RPMI8226 (cell line): ENCODE data around the gene HS6ST2.
"Not testable (repeated sequence)": the region's sequence is repeated elsewhere in the genome, so short reads cannot be mapped to it uniquely, and the experiment has no call there.

Experiments used
- DNase-seq: peaks from one replicate; pipeline ENCODE4 v3.0.0-alpha.2; 2015

The HS6ST2 gene

DNA sequence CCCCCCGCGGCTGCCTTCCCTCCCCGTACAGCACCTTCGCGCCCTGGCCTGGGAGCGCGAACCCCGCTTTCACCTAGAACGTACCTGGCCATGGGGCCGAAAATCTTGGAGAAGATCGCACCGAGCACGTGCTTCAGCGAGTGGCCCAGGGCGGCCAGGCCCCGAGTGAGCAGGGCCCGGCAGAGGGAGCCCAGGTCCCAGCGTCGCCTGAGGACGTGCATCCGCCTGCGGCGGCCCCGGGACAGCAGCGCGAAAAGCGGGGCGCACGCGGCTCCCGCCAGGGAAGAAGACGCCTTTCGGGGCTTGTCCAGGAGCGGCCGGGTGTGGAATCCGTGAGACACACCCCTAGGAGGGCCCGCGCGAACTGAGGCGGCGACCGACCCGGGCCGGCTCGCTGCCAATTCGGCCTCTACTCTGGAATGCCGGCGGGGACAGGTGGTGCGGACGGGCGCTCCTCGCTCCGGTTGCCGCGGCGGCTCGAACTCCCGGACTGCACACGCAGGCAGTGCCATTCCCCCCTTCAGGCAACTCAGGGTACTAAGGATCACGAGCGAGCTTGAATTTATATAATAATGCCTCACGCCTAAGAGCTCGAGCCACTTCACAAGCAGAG, at the start of gene HS6ST2:
Gene HS6ST2 (minus strand): TSS at position 539 of the 613 bp plus-strand sequence.
- no peak for DNase-seq

DNA sequence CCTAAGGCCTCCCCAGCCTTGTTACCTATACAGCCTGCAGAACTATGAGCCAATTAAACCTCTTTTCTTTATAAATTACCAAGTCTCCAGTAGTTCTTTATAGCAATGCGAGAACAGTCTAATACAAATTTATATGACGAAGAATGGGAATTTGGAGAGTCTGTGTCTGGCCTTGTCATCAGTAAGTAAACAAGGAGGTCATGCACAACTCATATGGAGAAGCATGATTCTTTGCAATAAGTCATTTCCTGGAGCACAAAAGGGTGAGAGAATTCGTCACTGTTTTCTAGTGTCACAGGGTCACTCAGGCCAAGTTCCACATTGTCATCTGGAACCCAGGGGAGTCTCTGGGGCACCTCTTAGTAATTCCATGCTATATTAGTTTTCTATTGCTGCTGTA, 49.0 kb upstream of the HS6ST2 start:
- no peak for DNase-seq

DNA sequence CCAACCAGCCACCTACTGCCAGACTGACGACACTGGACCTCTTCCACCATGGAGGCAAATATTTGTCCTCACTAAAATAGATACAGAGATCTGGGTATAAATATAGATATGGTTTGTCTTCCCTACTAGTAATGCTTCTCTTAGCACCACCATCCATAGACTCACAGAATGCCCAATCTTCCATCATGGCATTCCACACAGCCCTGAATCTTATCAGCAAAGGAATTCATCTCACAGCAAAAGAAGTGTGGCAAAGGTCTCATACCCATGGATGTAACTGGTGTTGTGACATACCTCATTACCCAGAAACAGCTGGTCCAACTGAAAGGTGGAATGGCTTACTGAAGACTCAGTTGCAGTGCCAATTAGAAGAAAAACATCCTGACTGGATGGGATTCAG, 47.2 kb upstream of the HS6ST2 start:
- DNase-seq: no peak

DNA sequence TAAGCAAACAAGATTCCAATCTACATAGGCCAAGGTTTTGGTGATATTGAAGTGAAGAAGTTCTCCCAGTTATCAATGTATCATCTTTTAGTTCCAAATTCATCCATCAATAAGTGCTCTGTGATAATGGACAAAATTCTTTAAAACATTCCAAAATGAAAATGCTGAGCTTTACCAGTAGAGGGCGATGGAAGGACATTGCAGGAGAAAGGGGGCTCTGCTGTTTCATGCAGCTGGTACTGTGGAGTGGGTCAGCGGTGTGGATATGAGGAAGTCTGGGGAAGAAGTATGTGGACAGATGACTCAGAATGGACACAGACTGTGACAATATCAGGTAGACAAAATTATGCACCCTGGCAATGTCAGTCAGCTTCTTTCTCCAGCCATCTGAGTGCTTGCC, 46.6 kb upstream of the HS6ST2 start:
- peak; percentile 7 for DNase-seq

DNA sequence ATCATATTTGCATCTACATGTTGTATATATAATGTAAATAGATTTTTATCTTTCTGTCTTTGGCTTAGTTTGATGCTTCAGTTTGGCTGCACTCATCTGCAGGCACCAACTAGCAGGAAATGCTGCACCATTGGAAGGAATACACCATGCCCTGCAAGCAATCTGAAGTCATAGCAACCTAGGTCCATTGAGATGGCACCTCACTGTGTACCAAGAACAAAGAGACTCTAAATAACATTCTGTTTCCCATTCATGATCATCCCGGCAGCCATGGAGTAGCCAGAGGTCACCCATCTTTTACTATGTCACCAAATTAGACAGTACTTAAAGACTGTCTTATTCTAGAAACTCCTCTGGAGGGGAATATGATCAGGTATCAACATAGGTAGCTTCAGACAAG, 40.8 kb upstream of the HS6ST2 start:
- DNase-seq: no peak

DNA sequence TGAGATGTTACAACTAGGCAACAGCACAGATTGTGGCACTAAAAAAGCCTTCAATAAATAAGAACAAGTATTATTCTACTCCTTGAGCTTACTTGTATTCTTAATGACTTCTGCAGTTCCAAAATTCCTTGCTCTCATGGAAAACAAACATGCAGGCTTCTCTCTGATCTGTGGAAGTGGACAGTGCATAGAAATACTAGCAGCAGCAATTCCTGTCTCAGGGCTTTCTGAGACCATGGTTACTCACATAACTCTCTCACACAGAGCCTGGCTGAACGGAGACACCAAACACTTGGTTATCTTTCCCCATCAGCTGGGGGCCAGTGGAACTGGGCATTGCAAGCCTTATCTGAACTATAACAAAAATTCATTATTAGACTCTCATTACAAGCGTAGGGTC, 32.4 kb upstream of the HS6ST2 start:
- DNase-seq: no peak

DNA sequence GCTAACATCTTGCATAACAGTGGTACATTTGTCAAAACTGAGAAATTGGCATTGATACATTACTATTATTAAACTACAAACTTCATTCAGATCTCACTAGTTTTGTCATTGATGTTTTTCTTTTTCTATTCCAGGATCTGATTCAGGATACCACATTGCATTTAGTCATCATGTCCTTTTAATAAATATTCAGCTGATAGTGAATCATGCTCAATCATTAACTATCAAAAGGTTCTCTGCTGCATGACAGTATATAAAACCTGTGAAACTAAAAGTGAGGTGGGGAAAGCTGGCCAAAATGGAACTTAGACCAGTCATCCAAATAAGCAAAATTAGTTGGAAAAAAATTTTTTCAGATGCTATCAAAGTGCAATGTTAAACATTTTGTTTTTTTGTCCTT, 28.1 kb upstream of the HS6ST2 start:
- no peak for DNase-seq

DNA sequence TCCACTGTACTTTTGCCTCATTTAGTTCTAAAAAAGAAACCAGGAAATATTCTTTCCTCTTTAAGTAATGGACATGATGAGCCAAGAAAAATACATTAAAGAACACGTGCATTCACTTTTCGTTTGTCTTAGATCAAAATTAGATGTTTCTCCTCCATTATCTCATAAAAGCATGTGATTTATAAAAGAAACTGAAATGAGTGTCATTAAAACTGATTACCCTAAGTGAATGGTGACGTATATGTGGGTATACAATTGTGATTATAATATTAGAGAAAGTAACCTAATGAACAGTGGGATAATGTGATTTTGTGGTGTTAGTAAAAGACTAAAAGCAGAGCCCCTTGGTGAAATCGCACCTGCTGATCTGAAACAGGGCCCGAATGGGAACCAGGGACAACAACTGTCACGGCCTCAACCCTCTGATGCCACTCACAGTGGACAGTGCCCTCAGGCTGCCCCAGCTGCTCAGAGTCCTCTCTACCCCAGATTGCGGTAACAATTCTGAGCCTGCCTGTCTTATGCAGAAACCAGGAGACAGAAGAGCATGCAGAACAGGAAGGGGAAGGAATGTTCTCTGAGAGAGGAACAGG, 25.7 kb upstream of the HS6ST2 start:
- no peak for DNase-seq

DNA sequence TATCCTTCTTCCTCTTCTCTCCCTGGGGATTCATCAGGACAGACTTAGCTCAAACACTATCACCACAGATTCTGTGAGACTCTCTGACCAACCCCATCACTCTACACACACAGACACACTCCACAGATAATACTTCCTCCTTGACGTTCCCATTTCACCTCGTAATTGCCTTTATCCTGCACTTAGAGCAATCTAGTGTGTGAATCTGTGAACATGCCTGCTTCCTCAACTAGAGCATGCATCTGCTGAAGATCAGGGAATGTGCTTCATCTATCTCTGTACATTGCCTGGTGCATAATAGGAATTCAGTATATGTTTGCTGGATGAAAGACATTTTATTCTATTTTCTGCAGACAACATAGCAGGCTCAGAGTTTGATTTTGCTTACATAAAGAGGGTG, 25.1 kb upstream of the HS6ST2 start:
- DNase-seq: no peak

DNA sequence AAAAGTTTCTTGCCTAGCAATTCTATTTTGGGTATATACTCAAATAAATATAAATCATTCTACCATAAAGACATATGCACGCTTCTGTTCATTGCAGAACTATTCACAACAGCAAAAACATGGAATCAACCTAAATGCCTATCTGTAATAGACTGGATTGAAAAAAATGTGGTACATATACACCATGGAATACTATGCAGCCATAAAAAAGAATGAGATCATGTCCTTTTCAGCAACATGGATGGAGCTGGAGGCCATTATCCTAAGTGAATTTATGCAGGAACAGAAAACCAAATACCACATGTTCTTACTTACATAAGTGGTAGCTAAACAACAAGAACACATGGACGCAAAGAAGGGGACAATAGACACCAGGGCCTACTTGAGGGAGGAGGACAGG, 21.6 kb upstream of the HS6ST2 start:
- DNase-seq: not testable (repeated sequence)

DNA sequence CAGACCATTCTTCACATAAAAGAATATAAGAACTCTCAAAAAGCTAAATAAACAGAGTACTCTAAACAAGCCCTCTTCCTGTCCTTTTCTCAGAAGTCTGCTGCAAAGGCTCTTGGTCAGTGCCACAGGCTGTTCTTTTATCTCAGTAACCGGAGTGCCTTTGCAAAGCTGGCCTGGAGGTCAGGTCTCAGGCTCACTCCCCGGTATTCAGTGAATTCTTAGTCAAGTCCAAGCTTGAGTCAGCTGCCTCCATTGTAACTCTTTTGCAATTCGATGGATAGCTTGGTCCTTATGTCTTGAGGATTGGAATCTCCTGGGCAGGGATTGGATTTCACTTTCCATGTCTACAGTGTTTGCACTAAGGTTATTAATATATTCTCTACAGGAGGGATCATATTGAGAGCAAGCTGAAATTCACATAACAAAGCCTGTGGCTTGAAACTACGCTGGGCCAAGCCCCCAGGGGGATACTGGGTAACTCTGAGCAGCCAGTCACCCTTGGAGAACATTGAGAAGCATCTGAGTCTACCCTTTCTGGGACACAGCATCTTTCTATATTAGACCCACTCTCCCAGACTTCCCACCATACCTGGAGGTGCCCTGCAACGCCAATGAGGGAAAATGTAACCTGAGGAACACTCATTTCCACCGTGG, 10.0 kb upstream of the HS6ST2 start:
- no peak for DNase-seq

DNA sequence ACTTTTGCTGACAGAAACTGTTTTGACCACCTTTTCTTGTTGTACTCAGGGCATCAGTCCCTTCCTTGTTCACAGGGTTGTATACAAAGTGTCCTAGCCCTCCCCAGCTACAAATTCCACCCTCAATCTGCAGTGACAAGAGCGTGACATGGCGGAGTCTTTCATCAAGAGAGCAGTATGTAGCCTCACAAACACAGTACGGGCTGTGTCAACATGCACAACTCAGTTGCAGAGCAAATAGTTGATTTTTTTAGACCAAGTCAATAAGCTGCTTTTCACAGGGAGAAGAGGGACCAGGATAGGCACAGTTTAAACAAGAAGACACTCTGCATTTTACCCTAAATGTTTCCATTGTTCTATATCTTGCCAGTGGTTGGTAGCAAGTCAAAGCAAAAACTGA, 8.6 kb upstream of the HS6ST2 start:
- DNase-seq: no peak

DNA sequence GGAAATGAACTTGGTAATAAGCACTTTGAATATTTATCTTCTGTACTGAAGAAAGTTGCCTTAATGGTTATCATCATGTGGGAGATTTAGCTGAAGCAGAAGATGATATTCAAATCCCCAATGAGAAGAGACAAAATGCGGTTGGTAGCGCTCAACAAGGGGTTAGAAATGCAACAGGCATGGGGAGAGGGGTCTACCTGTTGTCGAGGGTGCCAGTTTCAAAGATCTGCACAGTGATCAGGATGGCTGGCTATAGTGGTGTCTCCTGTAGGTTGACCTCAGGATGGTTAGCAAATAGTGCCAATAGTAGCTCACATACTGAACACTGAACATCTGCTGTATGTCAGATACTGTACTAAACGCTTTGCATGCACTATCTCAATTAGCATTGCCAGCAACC, 7.0 kb upstream of the HS6ST2 start:
- DNase-seq: no peak

DNA sequence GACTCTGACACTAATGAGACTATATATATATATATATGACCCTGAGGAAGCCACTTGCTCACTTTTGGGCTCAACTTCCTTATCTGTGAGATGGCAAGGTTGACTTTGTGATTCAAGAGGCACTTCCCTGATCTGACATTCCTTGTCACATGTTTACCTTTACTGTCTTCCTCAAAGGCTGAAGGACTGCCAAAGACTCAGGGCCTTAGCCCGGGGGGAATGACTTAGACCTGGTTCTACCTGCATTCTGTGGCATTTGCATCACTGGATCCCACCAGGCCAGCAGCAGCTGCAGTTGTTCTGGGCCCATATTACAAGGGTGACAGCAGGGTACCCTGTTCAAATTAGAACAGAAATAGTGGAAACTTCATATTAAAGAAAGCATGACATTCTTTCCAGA, 3.1 kb upstream of the HS6ST2 start:
- DNase-seq: no peak

DNA sequence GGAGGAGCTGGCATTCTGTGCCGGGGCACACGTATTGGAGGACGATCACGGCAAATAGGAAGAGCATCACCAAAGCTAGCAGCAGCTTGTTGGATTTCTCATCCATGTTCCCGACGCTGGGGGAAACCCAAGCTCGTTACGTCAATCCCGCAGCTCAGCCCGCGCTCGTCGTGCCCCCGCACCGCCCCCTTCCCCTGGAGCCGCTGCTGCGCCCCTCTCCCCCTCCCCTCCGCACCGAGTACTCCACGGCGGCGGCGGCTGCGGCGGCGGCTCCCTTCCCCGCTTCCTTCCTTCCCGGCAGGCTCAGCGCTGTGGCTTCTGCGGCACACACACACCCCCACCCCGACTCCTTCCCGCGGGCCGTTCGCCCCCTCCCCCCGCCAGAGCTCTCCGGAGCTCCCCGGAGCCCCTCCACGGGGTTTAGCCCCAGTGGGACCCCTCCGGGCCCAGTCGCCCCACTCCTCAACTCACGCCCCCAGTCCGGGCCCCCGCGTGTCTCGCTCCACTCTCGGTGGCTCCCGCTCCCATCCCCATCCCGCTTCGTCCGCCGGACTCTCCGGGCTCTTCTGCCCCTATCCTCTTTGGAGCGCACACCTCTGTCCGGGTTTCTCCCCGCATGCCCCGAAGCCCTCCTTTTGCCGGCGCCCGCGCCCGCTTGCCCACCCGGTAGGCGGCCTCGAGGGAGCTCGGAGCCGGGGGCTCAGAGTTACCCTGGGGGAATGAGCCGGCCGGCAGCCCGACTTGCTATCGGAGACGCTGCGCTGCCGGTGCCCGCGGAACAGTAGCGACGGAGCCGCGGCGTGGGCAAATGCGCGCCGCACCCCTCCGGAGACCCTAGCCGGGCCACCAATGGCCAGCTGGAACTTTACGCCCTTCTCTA, 978 bp downstream of the HS6ST2 start:
- no peak for DNase-seq

DNA sequence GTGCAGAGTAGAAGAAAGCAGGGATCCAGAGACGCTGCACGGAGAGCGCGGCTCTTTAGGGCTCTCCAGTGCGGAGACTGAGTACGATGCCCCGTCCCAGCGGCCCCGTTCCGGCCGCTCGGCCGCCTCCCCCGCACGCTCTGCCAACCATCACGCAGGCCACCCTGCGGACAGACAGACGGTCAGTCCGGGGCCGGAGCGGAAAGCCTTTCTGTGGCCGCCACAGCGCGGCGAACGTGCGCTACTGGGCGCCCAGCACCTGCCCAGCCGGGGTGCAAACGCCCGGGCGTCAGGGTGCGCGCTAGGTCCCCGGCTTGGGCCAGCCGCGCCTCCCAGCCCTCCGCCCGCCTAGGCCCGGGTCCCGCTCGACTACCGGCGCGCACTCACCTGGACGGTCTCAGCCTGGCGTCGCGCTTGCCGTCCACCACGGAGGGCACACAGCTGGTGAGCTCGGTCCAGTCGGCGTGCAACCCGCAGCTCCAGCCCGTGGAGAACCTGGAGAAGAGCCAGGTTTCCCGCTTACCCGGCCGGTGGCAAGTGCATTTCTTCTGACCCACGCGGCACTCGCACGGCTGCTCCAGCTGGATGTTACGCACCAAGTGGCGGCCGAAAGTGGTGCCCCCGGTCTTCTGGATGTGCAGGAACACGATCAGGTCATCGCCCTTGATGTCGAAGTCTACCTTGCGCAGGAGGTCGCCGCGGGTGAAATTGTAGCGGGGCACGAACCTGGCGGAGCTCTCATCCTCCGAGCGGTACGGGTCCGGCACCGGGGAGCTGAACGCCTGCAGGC, 1.8 kb downstream of the HS6ST2 start:
- DNase-seq: no peak

DNA sequence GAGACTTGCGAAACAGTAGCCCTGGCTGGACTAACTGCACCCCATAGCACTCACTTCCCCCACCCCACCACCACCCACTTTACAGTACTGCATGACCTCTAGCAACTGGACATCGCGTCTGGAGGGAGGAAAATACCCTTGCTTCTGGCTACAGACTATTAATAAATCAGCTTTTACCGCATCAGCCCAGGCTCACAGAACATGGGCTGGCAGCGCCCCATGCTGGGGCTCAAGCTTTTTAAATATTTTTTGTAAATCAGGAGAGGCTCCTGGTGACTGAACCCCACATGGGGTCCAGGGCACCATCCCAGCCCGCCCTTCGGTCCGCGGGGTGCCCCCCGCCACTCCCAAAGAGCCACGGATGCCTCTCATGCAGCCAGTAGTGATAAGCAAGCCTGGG, 2.7 kb downstream of the HS6ST2 start:
- DNase-seq: no peak

DNA sequence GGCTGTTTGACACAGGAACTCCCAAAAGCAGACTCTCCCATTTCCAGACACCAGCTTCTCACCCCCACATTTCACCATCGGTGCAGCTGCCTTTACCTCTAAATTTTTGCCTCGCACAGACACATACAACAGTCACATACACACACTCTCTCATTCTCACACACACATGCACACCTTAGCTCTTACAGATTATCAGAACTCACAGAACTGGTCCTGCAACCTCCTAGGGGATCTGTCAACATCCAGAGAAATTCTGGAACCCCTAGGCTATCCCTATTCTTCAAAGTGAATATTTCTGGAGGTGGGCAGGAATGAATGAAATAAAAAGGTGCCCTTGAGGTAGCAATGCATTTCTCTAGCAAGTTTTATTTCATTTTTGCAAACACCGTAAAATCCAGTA, 4.1 kb downstream of the HS6ST2 start:
- DNase-seq: no peak

DNA sequence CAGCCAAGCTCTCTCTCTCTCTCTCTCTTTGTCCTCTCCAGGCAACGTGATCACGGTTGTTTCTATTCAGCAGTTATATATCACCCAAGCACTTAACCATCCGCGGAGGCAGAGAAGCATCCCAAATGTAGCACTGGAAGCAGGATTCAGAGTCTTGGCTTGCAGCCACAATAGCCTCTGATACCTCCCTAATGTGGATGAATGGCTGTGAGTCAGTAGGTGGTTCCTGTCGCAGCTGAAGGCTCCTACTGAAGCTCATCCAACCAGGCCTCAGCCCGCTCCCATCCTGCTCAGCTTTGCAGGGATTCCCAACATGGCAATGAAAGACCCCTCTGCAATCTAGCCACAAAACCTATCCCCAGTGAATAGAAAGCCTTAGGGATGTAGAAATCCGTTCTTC, 5.1 kb downstream of the HS6ST2 start:
- no peak for DNase-seq

DNA sequence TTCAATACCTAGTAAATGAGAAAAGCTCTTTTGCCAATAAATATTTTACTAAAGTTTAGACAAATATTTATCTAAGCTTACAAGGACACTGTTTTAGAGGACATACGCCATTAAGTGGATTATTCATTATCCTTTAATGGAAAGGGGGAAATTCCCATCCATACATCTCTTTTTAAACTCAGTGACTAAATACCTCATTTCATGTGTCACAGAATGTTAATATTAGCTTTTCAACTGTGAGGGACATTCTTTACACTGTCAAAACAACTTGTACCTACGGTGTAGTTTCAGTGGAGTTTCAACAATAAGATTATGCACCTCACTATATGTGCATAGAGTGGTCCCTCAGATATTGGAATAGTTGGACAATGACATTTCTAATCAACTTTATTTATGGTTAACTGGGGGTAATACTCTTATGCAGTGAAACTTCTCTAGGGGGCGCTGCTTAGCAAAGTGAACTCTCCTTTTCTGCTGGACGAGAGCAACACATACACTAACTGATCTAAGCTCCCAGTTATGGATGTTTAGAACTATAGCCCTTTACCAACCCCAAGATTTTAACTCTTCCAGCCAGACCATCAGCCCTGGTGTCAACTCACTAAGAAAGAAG, 9.7 kb downstream of the HS6ST2 start:
- peak; percentile 13 for DNase-seq

DNA sequence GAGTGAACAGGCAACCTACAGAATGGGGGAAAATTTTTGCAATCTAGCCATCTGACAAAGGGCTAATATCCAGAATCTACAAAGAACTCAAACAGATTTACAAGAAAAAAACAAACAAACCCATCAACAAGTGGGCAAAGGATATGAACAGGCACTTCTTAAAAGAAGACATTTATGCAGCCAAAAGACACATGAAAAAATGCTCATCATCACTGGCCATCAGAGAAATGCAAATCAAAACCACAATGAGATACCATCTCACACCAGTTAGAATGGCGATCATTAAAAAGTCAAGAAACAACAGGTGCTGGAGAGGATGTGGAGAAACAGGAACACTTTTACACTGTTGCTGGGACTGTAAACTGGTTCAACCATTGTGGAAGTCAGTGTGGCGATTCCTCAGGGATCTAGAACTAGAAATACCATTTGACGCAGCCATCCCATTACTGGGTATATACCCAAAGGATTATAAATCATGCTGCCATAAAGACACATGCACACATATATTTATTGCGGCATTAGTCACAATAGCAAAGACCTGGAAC, 13.3 kb downstream of the HS6ST2 start:
- not testable (repeated sequence) for DNase-seq

DNA sequence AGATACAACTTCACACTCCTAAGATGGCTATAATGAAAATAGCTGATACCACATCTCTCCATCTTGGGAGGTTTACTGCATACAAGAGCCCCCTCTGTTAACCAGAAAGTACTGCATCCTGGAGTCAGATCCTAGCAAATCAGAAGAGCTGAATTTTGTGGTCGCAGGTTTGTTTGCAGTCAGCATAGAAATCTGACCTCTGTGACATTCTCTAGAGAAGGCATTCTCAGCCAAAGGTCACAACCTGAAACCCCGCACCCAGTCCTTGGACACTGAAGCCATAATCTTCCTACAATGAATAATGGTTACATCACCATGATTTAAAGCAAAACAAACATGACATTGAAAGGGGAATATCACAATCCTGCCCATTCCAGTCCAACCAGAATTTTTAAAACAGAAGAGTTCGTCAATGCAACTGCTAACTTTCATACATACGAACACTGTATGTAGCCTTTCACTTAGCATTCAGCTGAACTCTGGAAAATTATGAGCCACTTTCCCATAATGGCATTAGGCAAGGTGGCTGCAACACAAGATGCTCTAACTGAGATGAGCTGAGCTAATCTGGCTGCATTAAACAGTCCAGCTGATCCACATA, 17.6 kb downstream of the HS6ST2 start:
- no peak for DNase-seq
